ENCODE data around the gene SMPDL3B. TPM values are rescaled to one million over a fixed set of nuclear protein-coding genes. Genes with fewer than 3 reads are reported as not detected.
"Not testable (repeated sequence)": the region's sequence is repeated elsewhere in the genome, so short reads cannot be mapped to it uniquely, and the experiment has no call there.

Gene SMPDL3B
- total RNA-seq, 1 donor from 2014 or later: 0.82 TPM

DNA sequence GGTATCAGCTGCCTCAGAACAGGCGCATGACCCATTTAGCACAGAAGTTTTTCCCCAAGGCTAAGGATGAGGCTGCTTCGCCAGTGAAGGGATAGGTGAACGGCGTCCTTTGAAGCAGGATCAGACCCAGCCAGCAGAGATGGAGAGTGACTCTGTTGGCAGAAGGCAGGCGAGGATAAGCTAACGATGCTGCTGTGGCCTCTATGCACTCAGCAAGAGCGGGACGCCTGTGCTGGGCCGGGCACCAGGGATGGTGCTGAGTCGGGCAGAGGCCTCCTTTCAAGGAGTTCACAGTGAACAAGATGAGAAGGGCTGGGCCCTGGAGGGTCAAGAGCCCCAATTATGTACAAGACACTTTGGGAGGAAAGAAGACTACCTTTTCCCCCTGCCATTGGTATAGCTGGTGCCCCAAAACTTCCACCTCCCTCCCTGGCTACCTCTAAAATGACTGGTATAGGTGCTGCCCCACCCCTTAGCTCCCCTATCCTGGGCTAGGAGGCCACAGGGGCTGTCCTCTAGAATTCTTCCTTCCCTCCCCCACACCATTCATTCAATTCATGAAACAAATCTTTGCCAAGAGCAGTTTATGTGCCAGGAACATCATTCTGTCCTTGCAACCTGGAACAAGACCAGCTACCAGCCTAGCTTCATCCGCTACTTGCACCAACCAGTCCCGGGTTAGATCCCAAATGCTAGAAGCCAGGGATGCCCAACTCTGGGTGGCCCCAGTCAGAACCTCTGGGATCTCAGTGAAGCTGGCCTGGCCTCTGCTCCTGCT, 32.5 kb downstream of the SMPDL3B start:
- DNase-seq (ENCODE audit: low spot score in 2 of 2) (no peak), FAIRE-seq (no peak)

DNA sequence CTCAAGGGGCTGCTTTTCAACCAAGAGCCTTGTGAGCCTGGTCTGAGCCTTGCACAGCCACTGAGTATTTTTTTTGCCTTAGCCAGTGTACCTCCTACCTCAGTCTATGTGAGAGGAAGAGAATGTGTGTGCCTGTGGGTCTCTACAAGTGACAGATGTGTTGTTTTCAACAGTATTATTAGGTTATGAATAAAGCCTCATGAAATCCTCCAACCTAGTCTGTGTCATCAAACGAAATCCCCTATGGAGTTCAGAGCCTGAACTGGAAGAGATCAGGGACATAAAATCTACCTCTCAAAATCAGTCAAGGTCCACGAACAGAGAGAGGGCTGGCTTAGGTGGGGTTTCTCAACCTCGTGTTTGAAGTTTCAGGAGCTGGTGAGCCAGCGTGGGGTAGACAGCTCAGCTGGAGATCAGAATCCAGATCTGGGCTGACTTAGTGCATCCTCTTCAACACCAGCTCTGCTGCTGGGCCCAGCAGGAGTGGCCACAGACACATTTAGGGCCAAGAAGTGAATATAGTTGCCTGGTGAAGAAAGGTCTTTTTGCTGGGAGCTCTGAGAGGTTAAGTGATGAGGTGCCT, 33.2 kb downstream of the SMPDL3B start:
- DNase-seq (ENCODE audit: low spot score in 2 of 2) (no peak), FAIRE-seq (no peak)

DNA sequence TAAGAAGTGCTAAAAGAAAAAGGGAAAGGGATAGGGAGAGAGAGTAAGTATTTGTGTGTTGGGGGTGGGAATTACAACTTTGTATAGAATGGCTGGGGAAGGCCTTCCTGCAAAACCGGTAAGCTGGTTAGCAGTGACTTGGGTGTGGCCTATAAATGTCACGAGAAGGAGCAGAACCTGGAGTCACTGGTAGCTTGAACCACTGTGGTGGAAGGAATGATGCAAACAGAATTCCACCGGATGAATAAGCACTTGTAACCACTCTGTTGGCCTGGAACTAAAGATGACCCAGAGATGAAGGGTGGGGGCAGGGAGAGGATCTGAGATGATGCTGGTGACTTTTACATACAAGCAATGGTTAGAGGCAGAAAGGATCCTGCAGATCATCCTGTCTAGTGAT, 33.9 kb downstream of the SMPDL3B start:
- FAIRE-seq: no peak

DNA sequence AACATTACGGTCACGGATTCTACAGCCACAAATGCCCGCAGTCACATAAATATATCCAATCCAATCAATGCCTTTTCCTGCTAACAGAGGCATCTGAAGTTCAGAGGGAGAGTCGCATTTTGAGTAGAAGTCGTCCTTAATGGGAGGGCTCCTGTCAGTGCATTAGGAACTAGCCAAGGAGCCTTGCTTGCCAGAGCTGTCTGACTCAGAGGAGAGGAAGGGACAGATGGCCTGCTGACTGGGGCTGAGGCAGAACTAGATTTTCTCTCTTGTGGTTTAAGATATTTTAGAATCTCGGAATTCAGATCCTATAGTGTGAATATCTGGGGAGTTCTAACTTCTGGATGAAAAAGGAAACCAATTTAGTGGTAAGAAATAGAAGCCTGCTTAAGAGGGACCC, 35.6 kb downstream of the SMPDL3B start:
- DNase-seq (ENCODE audit: low spot score in 2 of 2) (no peak), FAIRE-seq (no peak)

More for the DNA sequence above, 33.9 kb downstream of the SMPDL3B start:
- DNase-seq (ENCODE audit: low spot score in 2 of 2): no peak

DNA sequence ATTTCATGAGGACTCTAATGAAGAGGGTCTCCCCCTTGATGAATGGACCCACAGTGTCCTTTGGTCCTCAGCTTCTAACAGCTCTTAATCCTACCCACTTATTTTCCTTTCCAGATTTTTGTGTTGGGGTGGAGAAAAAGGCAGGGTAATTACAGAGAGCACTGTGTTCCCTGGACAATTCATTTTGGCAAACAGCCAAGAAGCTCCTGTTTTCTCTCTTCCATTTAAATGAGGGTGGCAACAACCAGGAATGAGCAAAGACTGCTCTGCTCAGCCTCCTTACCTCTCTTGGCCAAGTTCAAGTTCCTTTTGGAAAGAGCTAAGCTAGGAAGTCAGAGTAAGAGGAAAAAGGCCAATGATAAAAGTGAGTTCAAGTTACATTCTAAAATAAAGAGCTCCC, 36.9 kb downstream of the SMPDL3B start:
- no peak for FAIRE-seq
- no peak for DNase-seq (ENCODE audit: low spot score in 2 of 2)

DNA sequence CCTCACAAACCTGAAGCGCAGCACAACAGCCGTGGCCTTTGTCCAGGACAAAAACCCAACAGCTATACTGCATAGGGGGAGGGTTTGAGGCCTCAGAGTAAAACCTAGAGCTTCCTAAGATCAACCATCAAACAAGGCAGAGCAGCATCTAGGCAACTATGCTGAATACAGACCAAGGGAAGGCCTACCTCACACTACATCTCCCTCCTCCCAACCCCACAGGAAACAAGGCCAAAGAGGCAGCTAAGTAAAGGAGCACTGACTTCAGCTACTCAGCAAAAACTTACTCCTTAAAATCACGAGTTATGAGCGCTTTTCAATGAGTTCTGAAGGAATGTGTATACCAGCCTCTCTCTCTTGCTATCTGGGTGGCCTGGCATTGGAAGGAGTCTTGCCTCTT, 37.3 kb downstream of the SMPDL3B start:
- FAIRE-seq (no peak), DNase-seq (ENCODE audit: low spot score in 2 of 2) (no peak)

DNA sequence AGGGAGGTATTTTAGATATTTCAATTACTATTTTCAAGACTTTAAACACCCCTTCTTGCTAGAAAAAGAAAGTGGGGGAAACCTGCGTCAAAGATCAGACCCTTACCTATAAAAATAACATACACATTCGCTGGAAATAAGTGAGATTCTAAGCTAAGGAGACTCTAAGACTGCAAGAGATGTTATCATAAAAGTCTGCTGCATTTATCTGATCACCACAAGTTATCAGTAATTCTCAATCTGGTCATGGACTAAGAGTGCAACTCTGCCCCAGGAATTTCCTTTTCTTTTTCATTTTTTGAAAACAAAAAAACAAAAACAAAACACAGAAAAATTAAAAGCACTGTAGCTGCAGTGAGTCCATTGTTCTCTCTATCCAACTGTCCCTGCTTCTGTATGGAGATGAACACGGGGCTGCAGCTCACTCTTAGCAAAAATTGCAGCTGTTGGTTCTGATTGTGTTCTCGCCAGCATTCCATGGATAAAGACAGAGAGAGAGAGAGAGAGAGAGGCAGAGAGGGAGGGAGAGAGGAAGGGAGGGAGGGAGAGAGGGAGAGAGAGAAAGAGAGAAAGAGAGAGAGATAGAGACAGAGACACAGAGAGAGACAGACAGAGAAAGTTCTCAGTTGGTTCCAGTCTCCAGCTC, 39.1 kb downstream of the SMPDL3B start:
- no peak for FAIRE-seq

DNA sequence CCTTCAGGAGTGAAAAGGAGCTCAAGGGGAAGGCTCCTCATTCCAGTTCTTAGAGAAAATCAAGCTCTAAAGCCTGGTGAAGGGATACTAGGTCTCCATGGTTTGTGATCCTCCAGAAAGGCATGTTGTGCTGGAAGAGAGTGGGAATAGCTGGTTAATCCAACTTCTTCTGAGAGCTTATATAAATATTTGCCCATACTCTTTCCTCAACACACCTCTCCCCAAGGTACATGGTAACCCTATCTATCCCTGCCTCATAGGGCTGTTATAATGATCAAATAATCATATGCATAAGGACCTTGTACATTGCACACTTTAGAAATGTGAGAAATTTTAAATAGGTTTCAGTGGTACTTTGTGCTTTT, 39.6 kb downstream of the SMPDL3B start:
- FAIRE-seq (no peak), DNase-seq (ENCODE audit: low spot score in 2 of 2) (no peak)

More for the DNA sequence above, 39.1 kb downstream of the SMPDL3B start:
- no peak for DNase-seq (ENCODE audit: low spot score in 2 of 2)

DNA sequence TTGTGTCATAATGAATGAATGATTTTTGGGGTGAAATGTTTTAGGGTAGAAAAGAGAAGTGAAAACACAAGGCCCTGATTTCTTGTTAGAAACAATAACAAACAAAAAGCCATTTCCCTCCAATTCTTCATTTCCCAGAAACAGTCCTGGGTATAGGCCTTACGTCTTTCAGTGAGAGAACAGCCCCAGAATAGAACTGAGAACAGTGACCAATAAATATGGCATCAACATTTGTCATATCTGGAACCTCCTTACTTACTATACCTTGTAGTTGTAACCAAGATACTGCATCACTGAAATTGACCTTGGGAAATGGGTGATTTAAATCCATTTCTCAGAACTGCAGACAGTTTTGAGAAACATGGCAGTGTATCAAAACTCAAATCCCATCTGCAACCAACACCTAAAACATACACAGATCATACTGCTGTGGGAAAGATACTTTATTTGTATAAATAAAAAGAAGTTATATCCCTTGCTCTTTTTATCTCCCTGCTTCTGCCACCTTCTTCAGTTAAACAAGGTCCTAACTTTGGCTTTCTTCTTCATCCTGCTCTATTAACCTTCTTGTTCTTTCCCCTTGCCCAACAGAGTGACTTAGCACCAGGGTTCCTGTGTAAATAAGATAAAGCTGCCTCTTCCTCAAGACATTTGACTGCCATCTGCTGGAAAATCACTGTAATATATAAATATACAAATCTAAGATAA, 44.5 kb downstream of the SMPDL3B start:
- no peak for DNase-seq (ENCODE audit: low spot score in 2 of 2)
- no peak for FAIRE-seq

DNA sequence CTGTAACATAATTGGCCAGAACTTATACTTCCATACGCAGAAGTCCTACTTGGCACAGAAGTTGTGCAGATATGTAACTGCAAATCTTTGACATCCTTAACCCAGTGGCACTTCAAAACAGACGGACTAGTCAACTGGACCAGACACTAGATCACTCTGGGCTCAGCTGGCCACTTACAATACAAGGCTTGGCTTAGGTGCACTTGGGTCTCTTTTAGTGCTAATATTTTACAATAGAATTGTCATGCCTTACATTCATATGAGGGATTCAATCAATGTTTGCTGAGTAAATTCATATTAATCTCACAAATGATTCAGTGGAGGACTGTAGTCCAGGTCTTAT, 45.0 kb downstream of the SMPDL3B start:
- no peak for FAIRE-seq
- DNase-seq (ENCODE audit: low spot score in 2 of 2): no peak

DNA sequence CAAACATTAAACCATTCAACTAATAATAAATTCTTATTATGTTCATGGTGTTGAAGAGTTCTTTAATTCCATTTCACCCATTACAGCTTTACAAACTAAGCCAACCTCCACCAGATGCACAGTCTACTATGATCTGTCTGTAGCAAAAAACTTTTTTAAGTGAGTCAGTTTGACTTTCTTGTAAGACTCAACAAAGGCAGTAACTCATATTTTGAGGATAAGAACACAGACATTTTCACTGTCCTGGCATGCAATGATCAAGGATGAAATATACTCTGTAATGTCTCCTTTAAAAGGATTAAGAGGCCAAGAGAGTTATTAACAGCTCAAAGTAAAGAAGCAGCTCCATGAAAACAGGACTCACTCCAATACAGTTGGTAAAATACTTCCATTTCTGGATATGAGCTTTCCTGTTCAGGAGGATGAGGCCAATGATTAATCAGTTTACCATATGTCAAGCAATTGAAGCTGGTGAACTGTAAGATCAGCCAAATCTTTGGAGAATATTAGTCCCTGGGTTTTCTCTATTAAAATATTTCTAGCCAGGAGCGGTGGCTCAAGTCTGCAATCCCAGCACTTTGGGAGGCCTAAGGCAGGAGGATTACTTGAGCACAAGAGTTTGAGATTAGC, 45.5 kb downstream of the SMPDL3B start:
- no peak for FAIRE-seq

DNA sequence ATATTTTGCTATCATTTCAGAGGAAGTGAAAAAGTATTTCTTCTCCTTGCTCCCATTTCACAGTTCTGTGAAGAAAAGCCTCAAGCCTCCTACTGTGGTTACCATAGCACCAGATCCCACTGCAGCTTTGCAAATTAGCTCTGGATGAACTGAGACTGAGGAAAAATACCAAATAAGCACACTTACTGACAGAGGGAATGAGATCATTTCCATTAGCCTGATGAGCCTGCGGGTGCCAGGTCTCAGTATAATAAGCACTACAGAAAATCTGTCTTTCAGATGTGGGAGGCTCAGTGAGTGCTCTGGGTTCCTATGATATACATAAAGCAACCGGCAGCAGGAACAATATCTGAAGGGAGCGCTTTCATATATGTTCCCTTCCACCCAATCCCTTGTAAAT, 46.3 kb downstream of the SMPDL3B start:
- DNase-seq (ENCODE audit: low spot score in 2 of 2) (no peak), FAIRE-seq (no peak)

More for the DNA sequence above, 45.5 kb downstream of the SMPDL3B start:
- DNase-seq (ENCODE audit: low spot score in 2 of 2): no peak

DNA sequence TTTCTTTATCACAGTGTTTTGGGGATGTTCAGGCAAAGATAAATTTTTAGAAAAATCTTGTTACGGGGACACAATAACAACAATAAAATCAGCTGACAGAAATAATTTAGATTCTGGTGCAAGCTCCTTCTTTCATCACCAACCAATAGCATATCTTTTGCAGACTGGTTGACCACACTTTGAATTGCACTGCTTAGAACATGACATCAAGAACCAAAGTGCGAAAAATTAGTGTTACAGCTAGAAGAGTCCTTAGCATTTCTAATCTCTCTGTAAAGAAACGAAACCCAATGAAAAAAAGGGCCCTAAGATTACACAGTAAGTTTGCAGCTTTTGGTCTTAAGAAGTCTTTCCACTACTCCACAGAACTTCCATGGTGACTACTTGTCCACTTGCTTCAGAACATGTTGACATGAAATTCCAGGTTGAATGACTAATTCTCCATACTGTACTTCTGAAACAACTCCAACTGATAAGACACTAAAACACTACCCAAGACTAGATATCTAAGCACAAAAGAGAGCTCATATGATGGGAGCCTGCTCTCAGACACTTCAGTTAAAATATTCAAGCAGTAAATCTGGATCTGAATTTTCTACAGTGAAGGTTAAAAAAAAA, 56.2 kb downstream of the SMPDL3B start:
- no peak for DNase-seq (ENCODE audit: low spot score in 2 of 2)
- FAIRE-seq: no peak

DNA sequence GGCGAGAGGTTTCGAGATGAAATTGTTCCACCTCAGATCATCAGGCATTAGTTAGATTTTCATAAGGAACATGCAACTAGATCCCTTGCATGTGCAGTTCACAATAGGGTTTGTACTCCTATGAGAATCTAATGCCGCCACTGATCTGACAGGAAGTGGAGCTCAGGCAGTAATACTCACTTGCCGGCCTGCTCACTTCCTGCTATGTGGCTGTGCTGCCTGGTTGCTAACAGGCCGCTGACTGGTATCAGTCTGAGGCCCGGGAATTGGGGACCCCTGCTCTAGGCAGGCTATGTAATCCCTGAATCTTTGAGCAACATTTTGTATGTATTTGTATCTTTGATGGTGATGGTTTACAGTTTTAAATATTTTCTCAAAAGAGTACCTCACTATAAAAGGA, 57.5 kb downstream of the SMPDL3B start:
- DNase-seq (ENCODE audit: low spot score in 2 of 2) (no peak), FAIRE-seq (no peak)

DNA sequence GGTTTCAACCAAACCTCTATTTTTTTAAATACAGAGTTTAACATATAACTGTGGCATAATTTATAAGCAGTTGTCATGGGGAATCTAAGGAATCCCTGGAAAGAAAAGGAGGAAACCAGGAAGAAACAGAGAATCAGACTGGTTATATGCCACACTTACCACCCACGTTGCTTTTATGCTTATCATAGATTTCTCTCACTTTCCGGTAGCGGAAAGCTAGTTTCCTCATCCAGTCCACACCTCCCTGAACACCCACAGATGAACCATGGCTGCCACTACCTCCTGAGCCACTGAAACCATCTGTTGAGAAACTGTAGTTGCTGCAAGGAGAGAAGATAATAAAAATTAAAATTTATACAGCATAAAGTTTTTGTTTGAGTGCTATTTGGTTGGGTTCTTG, 58.4 kb downstream of the SMPDL3B start:
- no peak for DNase-seq (ENCODE audit: low spot score in 2 of 2)
- FAIRE-seq: no peak

DNA sequence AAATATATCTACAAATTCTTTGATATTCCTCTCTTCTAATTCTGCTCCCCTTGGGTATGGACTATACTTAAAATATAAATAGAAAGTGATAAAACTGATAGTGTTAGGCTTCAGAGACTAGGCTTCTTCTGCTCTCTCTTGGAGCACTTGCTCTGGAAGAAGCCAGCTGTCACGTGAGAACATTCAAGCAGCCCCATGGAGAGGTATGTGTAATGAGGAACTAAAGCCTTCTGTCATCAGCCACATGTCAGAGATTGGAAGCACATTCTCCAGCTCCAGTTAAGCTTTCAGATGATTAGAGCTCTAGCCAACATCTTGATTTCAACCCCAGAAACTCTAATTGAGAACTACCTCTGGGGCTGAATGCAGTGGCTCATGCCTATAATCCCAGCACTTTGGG, 59.3 kb downstream of the SMPDL3B start:
- no peak for DNase-seq (ENCODE audit: low spot score in 2 of 2)

DNA sequence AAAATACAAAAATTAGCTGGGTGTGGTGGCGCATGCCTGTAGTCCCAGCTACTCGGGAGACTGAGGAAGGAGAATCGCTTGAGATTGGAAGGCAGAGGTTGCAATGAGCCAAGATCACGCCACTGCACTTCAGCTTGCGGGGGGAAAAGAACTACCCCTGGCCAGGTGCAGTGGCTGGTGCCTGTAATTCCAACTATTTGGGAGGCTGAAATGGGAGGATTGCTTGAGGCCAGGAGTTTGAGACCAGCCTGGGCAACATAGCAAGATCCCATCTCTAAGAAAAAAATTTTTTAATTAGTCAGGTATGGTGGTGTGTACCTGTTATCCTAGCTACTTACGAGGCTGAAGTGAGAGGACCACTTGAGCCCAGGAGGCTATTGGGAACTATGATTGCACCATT, 59.7 kb downstream of the SMPDL3B start:
- FAIRE-seq; DNase-seq (ENCODE audit: low spot score in 2 of 2): not testable (repeated sequence)

More for the DNA sequence above, 59.3 kb downstream of the SMPDL3B start:
- FAIRE-seq: no peak

DNA sequence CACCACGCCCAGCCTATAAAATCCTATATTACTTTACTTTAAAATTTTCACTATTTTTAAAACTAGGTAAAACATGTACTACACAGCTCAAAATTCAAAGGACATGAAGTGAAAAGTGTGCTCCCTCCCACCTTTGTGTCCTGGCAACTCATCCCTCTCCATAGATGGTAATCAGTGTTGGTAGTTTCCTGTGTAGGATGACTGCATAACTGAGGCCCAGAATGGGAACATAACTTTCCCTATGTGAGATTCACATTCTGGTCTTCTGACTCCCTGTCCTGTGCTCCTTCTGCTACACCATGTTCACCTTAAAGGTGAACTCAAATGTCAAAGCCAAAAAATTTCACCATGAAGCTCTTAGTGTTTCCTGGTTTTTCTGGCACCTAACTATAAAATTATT, 64.3 kb downstream of the SMPDL3B start:
- FAIRE-seq: no peak
- DNase-seq (ENCODE audit: low spot score in 2 of 2): no peak

DNA sequence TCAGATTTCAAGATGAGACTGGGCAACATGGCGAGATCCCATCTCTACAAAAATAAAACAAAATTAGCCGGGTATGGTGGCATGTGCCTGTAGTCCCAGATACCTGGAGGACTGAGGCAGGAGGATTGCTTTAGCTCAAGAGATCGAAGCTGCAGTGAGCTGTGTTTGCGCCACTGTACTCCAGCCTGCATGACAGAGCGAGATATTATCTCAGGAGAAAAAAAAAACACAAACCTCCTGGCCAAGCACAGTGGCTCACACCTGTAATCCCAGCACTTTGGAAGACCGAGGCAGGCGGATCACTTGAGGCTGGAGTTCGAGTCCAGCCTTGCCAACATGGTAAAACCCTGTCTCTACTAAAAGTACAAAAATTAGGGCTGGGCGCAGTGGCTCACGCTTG, 67.8 kb downstream of the SMPDL3B start:
- no peak for DNase-seq (ENCODE audit: low spot score in 2 of 2)
- no peak for FAIRE-seq

DNA sequence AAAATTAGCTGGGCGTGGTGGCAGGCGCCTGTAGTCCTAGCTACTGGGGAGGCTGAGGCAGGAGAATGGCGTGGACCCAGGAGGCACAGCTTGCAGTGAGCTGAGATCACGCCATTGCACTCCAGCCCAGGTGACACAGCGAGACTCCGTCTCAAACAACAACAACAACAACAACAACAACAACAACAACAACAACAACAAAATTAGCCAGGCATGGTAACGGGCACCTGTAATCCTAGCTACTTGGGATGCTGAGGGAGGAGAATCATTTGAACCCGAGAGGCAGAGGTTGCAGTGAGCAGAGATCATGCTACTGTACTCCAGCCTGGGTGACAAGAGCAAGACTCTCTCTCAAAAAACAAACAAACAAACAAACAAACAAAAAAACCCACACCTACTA, 68.3 kb downstream of the SMPDL3B start:
- not testable (repeated sequence) for FAIRE-seq; DNase-seq (ENCODE audit: low spot score in 2 of 2)

All from frontal cortex (tissue), 4 donors.